SK-N-SH (cell line): ENCODE results near the gene SPATA20.

Experiments
- CTCF ChIP-seq: fragments of 200-600 bp; sonication (generic); IDR thresholded peaks from 2 replicates; pipeline ENCODE4 v1.6.1; 2017; ENCODE audit warnings: antibody characterized with exemption, mild to moderate bottlenecking, moderate library complexity
- JUND ChIP-seq: IDR thresholded peaks from 2 replicates; pipeline ENCODE4 v1.4.0; 2012
- MXI1 ChIP-seq: IDR thresholded peaks from 2 replicates; pipeline ENCODE4 v1.6.1; 2012; ENCODE audit warnings: mild to moderate bottlenecking, low read depth, low read length, improper control_type of control experiment

DNA sequence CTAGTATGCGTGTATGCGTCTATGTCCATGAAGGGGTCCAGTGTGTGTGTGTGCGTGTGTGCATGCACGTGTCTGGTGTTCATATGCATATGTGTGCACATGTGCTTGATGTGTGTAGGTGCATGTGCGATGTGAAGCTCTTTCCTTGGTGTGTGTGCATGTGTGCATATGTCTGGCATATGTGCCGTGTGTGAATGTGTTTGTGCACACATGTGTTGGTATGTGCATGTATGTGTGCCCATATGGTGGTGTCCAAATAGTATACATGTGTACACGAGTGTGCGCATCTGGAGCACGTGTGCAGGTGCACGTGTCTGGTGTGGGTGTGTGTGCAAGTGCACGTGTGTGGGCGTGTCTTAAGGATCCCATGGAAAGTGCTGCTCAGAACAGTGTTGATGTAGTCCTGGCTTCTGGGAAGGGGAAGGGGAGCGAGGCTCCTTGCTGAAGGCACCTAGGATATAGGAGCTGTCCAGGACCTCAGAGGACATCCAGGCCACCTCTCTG is 30.5 kb downstream of the SPATA20 start:
- TF ChIP-seq JUND (no peak), CTCF (no peak), MXI1 (no peak)
